DND-41 (cell line): ENCODE measurements around the gene SIPA1L3.

ENCODE experiments used
- CTCF ChIP-seq: IDR thresholded peaks from 2 replicates; pipeline ENCODE4 v1.5.1; 2012; ENCODE audit warnings: borderline replicate concordance, low read length, moderate library complexity, mild to moderate bottlenecking; ENCODE audit not compliant: poor library complexity, severe bottlenecking; ENCODE audit errors: extremely low read depth
- EZH2 ChIP-seq: IDR thresholded peaks from 3 replicates; pipeline ENCODE4 v1.6.1; 2012; ENCODE audit warnings: borderline replicate concordance, low read depth, mild to moderate bottlenecking, moderate library complexity, low read length, inconsistent platforms; ENCODE audit not compliant: severe bottlenecking

GRCh38 chr19:38145623-38146022 is 238.6 kb downstream of the SIPA1L3 start:
- TF ChIP-seq CTCF (no peak), EZH2 (no peak)
